H9 (cell line): ENCODE results near the gene TRPV5. TPM values are rescaled to one million over a fixed set of nuclear protein-coding genes. Genes with fewer than 3 reads are reported as not detected.

ENCODE experiments used
- DNase-seq: peaks from one replicate; pipeline ENCODE4 v3.0.0-alpha.2; 2017
- H2AFZ ChIP-seq: one replicate; pipeline ENCODE4 v1.6.1; 2013; ENCODE audit warnings: mild to moderate bottlenecking, low read length, control low read depth, moderate library complexity
- H2AK5ac ChIP-seq: 2 replicates; pipeline ENCODE4 v1.6.1; 2013; ENCODE audit warnings: low read length, control low read depth, mixed read lengths; ENCODE audit not compliant: insufficient read length
- H2BK120ac ChIP-seq: one replicate; pipeline ENCODE4 v1.6.1; 2013; ENCODE audit warnings: low read depth, mild to moderate bottlenecking, low read length, control low read depth, inconsistent platforms; ENCODE audit not compliant: poor library complexity, severe bottlenecking
- H2BK12ac ChIP-seq: 2 replicates; pipeline ENCODE4 v1.6.1; 2013; ENCODE audit warnings: low read length, control low read depth, mixed read lengths, low read depth; ENCODE audit not compliant: insufficient read length
- H2BK15ac ChIP-seq: 2 replicates; pipeline ENCODE4 v1.6.1; 2013; ENCODE audit warnings: low read depth, low read length, control low read depth
- H2BK20ac ChIP-seq: one replicate; pipeline ENCODE4 v1.6.1; 2013; ENCODE audit warnings: low read depth, mild to moderate bottlenecking, low read length, control low read depth, inconsistent platforms; ENCODE audit not compliant: poor library complexity, severe bottlenecking
- H2BK5ac ChIP-seq: 2 replicates; pipeline ENCODE4 v1.6.1; 2013; ENCODE audit warnings: low read length, control low read depth, mixed read lengths; ENCODE audit not compliant: insufficient read length
- H3K14ac ChIP-seq: 2 replicates; pipeline ENCODE4 v1.6.1; 2013; ENCODE audit warnings: low read length, control low read depth; ENCODE audit not compliant: insufficient read depth
- H3K18ac ChIP-seq: 2 replicates; pipeline ENCODE4 v1.6.1; 2013; ENCODE audit warnings: low read depth, mild to moderate bottlenecking, mixed read lengths, low read length, control low read depth; ENCODE audit not compliant: insufficient read length
- H3K23ac ChIP-seq: 2 replicates; pipeline ENCODE4 v1.6.1; 2013; ENCODE audit warnings: low read length, control low read depth, mixed read lengths, low read depth; ENCODE audit not compliant: insufficient read length
- H3K23me2 ChIP-seq: 2 replicates; pipeline ENCODE4 v1.6.1; 2013; ENCODE audit warnings: low read depth, mild to moderate bottlenecking, mixed read lengths, low read length, control low read depth; ENCODE audit not compliant: insufficient read length, poor library complexity, severe bottlenecking
- H3K27ac ChIP-seq: 2 replicates; pipeline ENCODE4 v1.5.1; 2013; ENCODE audit warnings: low read length, control low read depth, mixed read lengths, low read depth; ENCODE audit not compliant: insufficient read length
- H3K27me3 ChIP-seq: 2 replicates; pipeline ENCODE4 v1.6.1; 2013; ENCODE audit warnings: low read length, control low read depth, inconsistent platforms; ENCODE audit not compliant: insufficient read depth
- H3K4ac ChIP-seq: 2 replicates; pipeline ENCODE4 v1.6.1; 2013; ENCODE audit warnings: low read depth, mild to moderate bottlenecking, control low read depth, inconsistent platforms, low read length, moderate library complexity
- H3K4me1 ChIP-seq: 2 replicates; pipeline ENCODE4 v1.6.1; 2013; ENCODE audit warnings: low read length, control low read depth, inconsistent platforms; ENCODE audit not compliant: insufficient read depth
- H3K4me2 ChIP-seq: 2 replicates; pipeline ENCODE4 v1.6.1; 2013; ENCODE audit warnings: low read length, control low read depth, mixed read lengths; ENCODE audit not compliant: insufficient read length, insufficient read depth
- H3K56ac ChIP-seq: 2 replicates; pipeline ENCODE4 v1.6.1; 2013; ENCODE audit warnings: low read depth, mild to moderate bottlenecking, mixed read lengths, low read length, control low read depth; ENCODE audit not compliant: insufficient read length
- H3K79me1 ChIP-seq: 2 replicates; pipeline ENCODE4 v1.6.1; 2013; ENCODE audit warnings: low read depth, mild to moderate bottlenecking, moderate library complexity, low read length, control low read depth, inconsistent platforms; ENCODE audit not compliant: insufficient read depth, poor library complexity, severe bottlenecking
- H3K79me2 ChIP-seq: 2 replicates; pipeline ENCODE4 v1.6.1; 2013; ENCODE audit warnings: low read length, control low read depth, inconsistent platforms; ENCODE audit not compliant: insufficient read depth
- H3K9ac ChIP-seq: 2 replicates; pipeline ENCODE4 v1.6.1; 2013; ENCODE audit warnings: low read length, control low read depth, mixed read lengths; ENCODE audit not compliant: insufficient read length; ENCODE audit errors: extremely low read depth
- H3K9me3 ChIP-seq: one replicate; pipeline ENCODE4 v1.6.1; 2013; ENCODE audit warnings: low read depth, low read length, inconsistent platforms; ENCODE audit not compliant: control insufficient read depth
- H3T11ph ChIP-seq: one replicate; pipeline ENCODE4 v1.6.1; 2013; ENCODE audit warnings: mild to moderate bottlenecking, low read length, control low read depth, inconsistent platforms
- H4K20me1 ChIP-seq: one replicate; pipeline ENCODE4 v1.6.1; 2013; ENCODE audit not compliant: control insufficient read depth, insufficient read length, insufficient read depth
- H4K5ac ChIP-seq: 2 replicates; pipeline ENCODE4 v1.6.1; 2013; ENCODE audit warnings: low read depth, mild to moderate bottlenecking, mixed read lengths, low read length, control low read depth; ENCODE audit not compliant: insufficient read length
- H4K8ac ChIP-seq: replicated peaks from 2 replicates; pipeline ENCODE4 v1.6.1; 2013; ENCODE audit warnings: low read length, control low read depth, mixed read lengths, low read depth; ENCODE audit not compliant: insufficient read length
- H4K91ac ChIP-seq: 2 replicates; pipeline ENCODE4 v1.6.1; 2013; ENCODE audit warnings: low read depth, mild to moderate bottlenecking, moderate library complexity, mixed read lengths, low read length, control low read depth; ENCODE audit not compliant: insufficient read length
- H3K27ac Mint-ChIP-seq, 3 experiments: 2 replicates in 2 of 3; 3 replicates in 1 of 3; pipeline ENCODE4 v1.8.0; 2020 to 2021; ENCODE audit warnings: mixed read lengths in 3 of 3, mild to moderate bottlenecking in 1 of 3, moderate library complexity in 1 of 3
- H3K27me3 Mint-ChIP-seq: 2 replicates; pipeline ENCODE4 v1.8.0; 2021; ENCODE audit warnings: low read depth, mild to moderate bottlenecking, moderate library complexity, mixed read lengths
- H3K36me3 Mint-ChIP-seq, 3 experiments: 2 replicates in 2 of 3; 3 replicates in 1 of 3; pipeline ENCODE4 v1.8.0; 2020 to 2021; ENCODE audit warnings: low read depth in 3 of 3, mixed read lengths in 3 of 3; ENCODE audit not compliant: insufficient read depth in 1 of 3
- H3K4me1 Mint-ChIP-seq, 2 experiments: 2 replicates each; pipeline ENCODE4 v1.8.0; 2020; ENCODE audit warnings: mixed read lengths in 2 of 2
- H3K4me3 Mint-ChIP-seq, 2 experiments: 2 replicates in 1 of 2; 3 replicates in 1 of 2; pipeline ENCODE4 v1.8.0; 2020 to 2021; ENCODE audit warnings: mild to moderate bottlenecking in 2 of 2, mixed read lengths in 2 of 2, moderate library complexity in 1 of 2
- H3K9me3 Mint-ChIP-seq, 2 experiments: 2 replicates in 1 of 2; 3 replicates in 1 of 2; pipeline ENCODE4 v1.8.0; 2020; ENCODE audit warnings: mild to moderate bottlenecking in 2 of 2, mixed read lengths in 2 of 2, moderate library complexity in 1 of 2
- WGBS: extraction: QIAGEN DNeasy Blood & Tissue Kit; methylation state at CpG from one replicate; pipeline ENCODE4 v1.1.7; 2013; ENCODE audit warnings: missing lambda C conversion rate, low lambda C conversion rate, mixed read lengths; ENCODE audit not compliant: insufficient read length; ENCODE audit errors: extremely low coverage; 5-methylcytosine and 5-hydroxymethylcytosine counted together
- total RNA-seq: library from RNA; stranded (reverse); gene quantifications from 2 replicates; pipeline ENCODE4 v1.2.1, GENCODE V29; 2021
- TF ChIP-seq, protein P1 (sequence below): fragments of 200-600 bp; sonication (generic); conservative IDR thresholded peaks from 3 replicates; pipeline ENCODE4 v1.8.0; 2021; ENCODE audit warnings: antibody characterized with exemption, mild to moderate bottlenecking

TRPV5 gene
- total RNA-seq, 1 experiment from 2014 or later, result not detected

DNA sequence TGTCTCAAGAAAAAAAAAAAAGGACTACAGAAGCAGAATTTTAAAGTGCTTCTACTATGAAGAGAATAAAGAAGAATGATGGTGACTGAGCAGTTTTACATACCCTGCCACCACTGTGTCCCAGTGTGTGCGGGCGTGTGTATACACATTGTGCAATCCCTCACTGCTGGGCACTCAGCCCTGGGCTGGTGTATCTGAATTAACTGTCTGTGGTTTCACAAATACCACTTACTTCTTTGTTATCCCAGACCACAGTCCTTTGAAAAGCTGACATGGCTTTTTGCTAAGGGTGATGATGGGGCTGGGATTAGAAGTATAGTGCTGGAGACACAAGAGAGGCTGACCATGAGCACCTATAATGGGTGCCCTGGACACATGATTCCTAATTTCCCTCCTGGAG is 26.9 kb downstream of the TRPV5 start:
- H3K27me3 ChIP-seq, result no peaks in the 10 kb centered on the region; the same call in 1 of the 2 replicates
- Mint-ChIP-seq H3K27ac (no peak overlapping the region), H3K4me1 (peaks cover 8% of the 10 kb centered on the region in 2 experiments), H3K27me3 (peaks cover 9% of the 10 kb centered on the region), H3K4me3 (no peak overlapping the region), H3K36me3 (peaks cover 3 to 25% (median 7%) of the 10 kb centered on the region in 3 experiments; a peak in 6 of 7 replicates), H3K9me3 (peaks cover 29 to 35% of the 10 kb centered on the region in 2 experiments)
- H3K9me3 ChIP-seq, result peaks cover 11% of the 10 kb centered on the region
- H3K4ac ChIP-seq, result no peak overlapping the region
- no peak overlapping the region for H4K5ac ChIP-seq
- H2BK120ac ChIP-seq, result no peak overlapping the region
- no peak overlapping the region for H4K91ac ChIP-seq
- H3K23ac ChIP-seq, result no peak overlapping the region
- no peak overlapping the region for H2AFZ ChIP-seq
- no peak overlapping the region for H3T11ph ChIP-seq
- H3K4me1 ChIP-seq, result no peaks in the 10 kb centered on the region
- no peak overlapping the region for H2AK5ac ChIP-seq
- WGBS, result no CpG with 5 or more reads among the region's 2 CpGs
- H3K18ac ChIP-seq, result no peak overlapping the region
- H2BK12ac ChIP-seq, result no peak overlapping the region
- H2BK5ac ChIP-seq, result no peak overlapping the region
- H3K14ac ChIP-seq, result no peak overlapping the region
- H4K20me1 ChIP-seq, result no peaks in the 10 kb centered on the region
- no peak overlapping the region for H2BK20ac ChIP-seq
- no peaks in the 10 kb centered on the region for H3K79me1 ChIP-seq
- TF ChIP-seq, protein P1, sequence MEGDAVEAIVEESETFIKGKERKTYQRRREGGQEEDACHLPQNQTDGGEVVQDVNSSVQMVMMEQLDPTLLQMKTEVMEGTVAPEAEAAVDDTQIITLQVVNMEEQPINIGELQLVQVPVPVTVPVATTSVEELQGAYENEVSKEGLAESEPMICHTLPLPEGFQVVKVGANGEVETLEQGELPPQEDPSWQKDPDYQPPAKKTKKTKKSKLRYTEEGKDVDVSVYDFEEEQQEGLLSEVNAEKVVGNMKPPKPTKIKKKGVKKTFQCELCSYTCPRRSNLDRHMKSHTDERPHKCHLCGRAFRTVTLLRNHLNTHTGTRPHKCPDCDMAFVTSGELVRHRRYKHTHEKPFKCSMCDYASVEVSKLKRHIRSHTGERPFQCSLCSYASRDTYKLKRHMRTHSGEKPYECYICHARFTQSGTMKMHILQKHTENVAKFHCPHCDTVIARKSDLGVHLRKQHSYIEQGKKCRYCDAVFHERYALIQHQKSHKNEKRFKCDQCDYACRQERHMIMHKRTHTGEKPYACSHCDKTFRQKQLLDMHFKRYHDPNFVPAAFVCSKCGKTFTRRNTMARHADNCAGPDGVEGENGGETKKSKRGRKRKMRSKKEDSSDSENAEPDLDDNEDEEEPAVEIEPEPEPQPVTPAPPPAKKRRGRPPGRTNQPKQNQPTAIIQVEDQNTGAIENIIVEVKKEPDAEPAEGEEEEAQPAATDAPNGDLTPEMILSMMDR, result no peak
- no peak overlapping the region for H3K4me2 ChIP-seq
- H3K23me2 ChIP-seq, result no peaks in the 10 kb centered on the region
- H4K8ac ChIP-seq, result no peak overlapping the region
- H3K79me2 ChIP-seq, result no peaks in the 10 kb centered on the region
- H3K56ac ChIP-seq, result no peak overlapping the region
- H3K27ac ChIP-seq, result no peak overlapping the region
- no peak overlapping the region for H3K9ac ChIP-seq
- no peak for DNase-seq
- H2BK15ac ChIP-seq, result no peak overlapping the region
